Epithelial cell of proximal tubule (primary cell): ENCODE results near the gene URB2. TPM values are rescaled to one million over a fixed set of nuclear protein-coding genes. Genes with fewer than 3 reads are reported as not detected.
"Not testable (repeated sequence)": the region's sequence is repeated elsewhere in the genome, so short reads cannot be mapped to it uniquely, and the experiment has no call there.

Experiments used
- DNase-seq: peaks from one replicate; pipeline ENCODE4 v3.0.0-alpha.2; 2011; ENCODE audit warnings: low read depth
- H3K4me3 ChIP-seq: 2 replicates; pipeline ENCODE4 v1.5.1; 2011; ENCODE audit warnings: low read depth, mild to moderate bottlenecking, low read length
- total RNA-seq: library from RNA; depleted of rRNA; stranded (reverse); fragments of >200 nt; gene quantifications from 2 replicates; pipeline ENCODE4 v1.2.3, GENCODE V29; 2015
- TF ChIP-seq, protein P1 (sequence below): conservative IDR thresholded peaks from 2 replicates; pipeline ENCODE4 v1.5.1; 2012; ENCODE audit warnings: low read depth, mild to moderate bottlenecking, low read length

The URB2 gene
- total RNA-seq, 1 donor from 2014 or later = 10.3 TPM

DNA sequence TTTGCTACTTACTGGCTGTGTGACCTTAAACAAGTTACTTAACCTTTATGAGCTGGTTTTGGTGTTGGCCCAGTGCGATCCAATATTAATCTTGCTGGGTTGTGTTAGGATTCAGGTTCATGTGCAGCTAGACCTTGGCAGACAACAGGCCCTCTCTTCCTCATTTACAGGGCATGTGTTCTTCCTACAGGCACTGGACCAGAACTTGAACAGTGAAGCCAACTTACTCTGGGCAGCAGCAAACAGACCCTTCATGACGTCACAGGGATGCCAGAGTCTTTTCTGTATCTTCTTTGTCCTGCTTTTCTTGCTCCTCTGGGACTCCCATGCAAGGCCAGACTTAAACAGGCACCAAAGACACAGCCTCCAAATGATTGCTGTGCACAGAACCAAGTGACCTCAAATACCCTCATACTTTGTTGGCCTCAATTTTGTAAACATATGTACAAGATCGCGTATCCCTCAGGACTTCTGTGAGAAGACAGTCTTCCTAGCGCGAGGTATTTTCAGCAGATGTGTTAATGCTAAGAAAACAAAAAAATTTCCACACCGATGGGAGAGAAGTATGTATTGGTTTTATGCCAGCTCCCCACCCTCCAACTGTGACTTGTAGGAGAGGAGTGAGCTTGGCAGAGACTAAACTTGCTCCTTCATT lies 73.7 kb downstream of the URB2 start:
- TF ChIP-seq, protein P1, sequence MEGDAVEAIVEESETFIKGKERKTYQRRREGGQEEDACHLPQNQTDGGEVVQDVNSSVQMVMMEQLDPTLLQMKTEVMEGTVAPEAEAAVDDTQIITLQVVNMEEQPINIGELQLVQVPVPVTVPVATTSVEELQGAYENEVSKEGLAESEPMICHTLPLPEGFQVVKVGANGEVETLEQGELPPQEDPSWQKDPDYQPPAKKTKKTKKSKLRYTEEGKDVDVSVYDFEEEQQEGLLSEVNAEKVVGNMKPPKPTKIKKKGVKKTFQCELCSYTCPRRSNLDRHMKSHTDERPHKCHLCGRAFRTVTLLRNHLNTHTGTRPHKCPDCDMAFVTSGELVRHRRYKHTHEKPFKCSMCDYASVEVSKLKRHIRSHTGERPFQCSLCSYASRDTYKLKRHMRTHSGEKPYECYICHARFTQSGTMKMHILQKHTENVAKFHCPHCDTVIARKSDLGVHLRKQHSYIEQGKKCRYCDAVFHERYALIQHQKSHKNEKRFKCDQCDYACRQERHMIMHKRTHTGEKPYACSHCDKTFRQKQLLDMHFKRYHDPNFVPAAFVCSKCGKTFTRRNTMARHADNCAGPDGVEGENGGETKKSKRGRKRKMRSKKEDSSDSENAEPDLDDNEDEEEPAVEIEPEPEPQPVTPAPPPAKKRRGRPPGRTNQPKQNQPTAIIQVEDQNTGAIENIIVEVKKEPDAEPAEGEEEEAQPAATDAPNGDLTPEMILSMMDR = no peak
- no peak for DNase-seq
- H3K4me3 ChIP-seq = no peak overlapping the region

DNA sequence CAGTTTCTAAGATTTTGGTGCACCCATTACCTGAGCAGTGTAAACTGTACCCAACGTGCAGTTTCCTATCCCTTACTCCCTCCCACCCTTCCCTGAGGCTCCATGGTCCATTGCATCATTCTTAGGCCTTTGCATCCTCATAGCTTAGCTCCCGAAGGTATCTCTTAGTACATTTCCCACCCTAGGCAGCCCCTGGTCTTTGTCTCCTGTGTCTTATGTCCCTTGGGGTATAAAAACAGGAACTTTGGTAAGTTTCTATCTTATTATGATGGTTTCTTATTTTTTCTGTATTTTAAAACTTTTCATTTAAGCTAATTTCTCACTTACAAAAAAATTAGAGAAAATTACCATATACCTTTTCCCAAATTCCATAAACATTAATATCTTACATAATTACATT lies 78.1 kb downstream of the URB2 start:
- TF ChIP-seq, protein P1 = no peak
- no peak overlapping the region for H3K4me3 ChIP-seq
- no peak for DNase-seq

DNA sequence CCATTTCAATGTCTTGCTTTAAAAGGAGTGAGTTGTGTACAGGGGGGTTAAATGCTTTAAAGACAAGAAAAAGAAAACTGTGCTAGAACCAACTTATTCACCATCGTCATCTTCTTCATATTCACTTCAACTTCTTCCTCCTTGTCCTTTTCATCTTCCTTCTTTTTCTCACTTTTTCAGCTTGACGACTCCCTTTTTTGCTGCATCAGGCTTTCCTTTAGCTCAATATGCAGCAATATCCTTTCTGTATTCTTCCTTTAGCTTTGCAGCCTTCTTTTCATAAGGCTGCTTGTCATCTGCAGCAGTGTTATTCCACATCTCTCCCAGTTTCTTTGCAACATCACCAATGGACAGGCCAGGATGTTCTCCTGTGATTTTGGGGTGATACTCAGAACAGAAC lies 79.1 kb downstream of the URB2 start:
- not testable (repeated sequence) for DNase-seq, H3K4me3 ChIP-seq

DNA sequence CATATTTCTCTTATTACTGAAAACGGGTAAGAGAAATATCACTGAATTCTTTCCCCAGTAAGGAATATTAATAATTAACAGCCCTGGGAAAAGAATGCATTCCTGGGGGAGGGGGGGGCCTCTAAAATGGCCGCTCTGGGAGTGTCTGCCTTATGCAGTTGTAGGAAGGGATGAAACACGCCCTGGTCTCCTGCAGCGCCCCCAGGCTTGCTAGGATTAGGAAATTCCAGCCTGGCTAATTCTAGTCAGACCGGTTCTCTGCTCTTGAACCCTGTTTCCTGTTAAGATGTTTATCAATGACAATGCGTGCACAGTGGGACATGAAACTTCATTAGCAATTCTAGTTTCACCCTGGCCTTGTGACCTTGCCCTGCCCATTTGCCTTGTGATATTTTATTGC lies 81.1 kb downstream of the URB2 start:
- not testable (repeated sequence) for H3K4me3 ChIP-seq, DNase-seq

DNA sequence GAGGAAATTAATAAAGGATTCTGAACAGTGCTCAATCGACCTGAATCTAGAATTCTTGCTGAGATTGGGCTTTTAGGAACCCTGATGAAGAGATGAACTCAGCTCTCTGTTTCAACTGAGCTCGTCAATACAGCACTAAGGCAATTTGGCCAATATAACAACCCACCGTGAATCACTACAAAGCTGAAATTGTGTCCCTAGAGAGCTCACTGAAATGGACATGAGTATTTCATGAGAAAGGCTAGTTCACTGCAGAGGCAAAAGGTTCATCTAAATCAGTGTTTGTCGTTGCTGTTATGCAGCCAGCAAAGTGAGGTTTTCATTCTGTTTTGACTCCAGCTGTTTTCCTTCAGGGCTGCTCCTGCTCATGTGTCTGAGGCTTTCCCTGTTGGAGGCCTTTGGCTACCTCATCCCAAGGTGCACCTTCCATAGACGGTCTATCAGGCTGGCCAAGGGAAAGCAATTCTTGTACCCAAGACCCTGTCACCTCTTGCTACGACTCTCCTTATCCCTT lies 83.5 kb downstream of the URB2 start:
- TF ChIP-seq, protein P1 = no peak
- no peak for DNase-seq
- H3K4me3 ChIP-seq = no peak overlapping the region

Other genes with a start within 250 kb of the URB2 start
- gene ACTA1, start 192.2 kb upstream of the URB2 start, total RNA-seq = 0.14 TPM in 1 of 2 replicates, not detected in the other
- 34.9 and 41.1 TPM in 2 replicates for gene NUP133, start 117.9 kb upstream of the URB2 start, total RNA-seq
- 15.4 and 24.9 TPM in 2 replicates for gene ABCB10, start 67.5 kb upstream of the URB2 start, total RNA-seq
- 9.1 and 17.8 TPM in 2 replicates for gene TAF5L, start 125 bp upstream of the URB2 start, total RNA-seq